ENCODE measurements around the gene CHML. TPM values are rescaled to one million over a fixed set of nuclear protein-coding genes. Genes with fewer than 3 reads are reported as not detected.
A peak's percentile ranks its signal among the peaks of the same experiment; 100 is the strongest.

Gene CHML
- total RNA-seq, 8 experiments from 2014 or later = 2.7 to 43.0 (median 32.8) TPM

GRCh38 chr1:241610056-241610815 is 29.9 kb downstream of the CHML start:
- Histone ChIP-seq H3K4me3 (no peak overlapping the region), H3K4me1 (replicated peaks in 1 of 2) (no peaks in the 10 kb centered on the region), H3K27ac (no peak overlapping the region)
- peak in 2 of 8 experiments; percentile 14 to 35 for ATAC-seq (replicated peaks in 6 of 8)
- WGBS, 10 experiments = 40 to 94% (median 81%) methylated on average over 1 to 8 of the region's 8 CpGs; no CpG with 5 or more reads in 1 of the 10 experiments
- in situ Hi-C loops (cut with MboI; ENCODE audit: low pct_unique_long_range_greater_than_20kb in 2 of 9, low sequenced_read_pairs in 9 of 9, unreplicated experiment in 9 of 9) = loop anchor here in 2 of 9 experiments (10.0 kb wide), 2 partner anchors 215 to 225 kb away; no protein-coding TSS in a partner anchor

- in situ Hi-C loops (cut with MboI; ENCODE audit: low pct_unique_long_range_greater_than_20kb in 2 of 9, low sequenced_read_pairs in 9 of 9, unreplicated experiment in 9 of 9) = no loop called here
- 0 to 87% (median 32%) methylated on average over 1 to 3 of the region's 3 CpGs; no CpG with 5 or more reads in 1 of the 10 experiments for WGBS, 10 experiments
- Histone ChIP-seq H3K4me3 (no peak overlapping the region), H3K4me1 (replicated peaks in 1 of 2) (no peaks in the 10 kb centered on the region), H3K27ac (no peak overlapping the region)
- ATAC-seq (replicated peaks in 6 of 8) = peak in 7 of 8 experiments; percentile 15 to 85 (median 60)
Observed at GRCh38 chr1:241608379-241609033, 31.7 kb downstream of the CHML start.

- in situ Hi-C loops (cut with MboI; ENCODE audit: low pct_unique_long_range_greater_than_20kb in 2 of 9, low sequenced_read_pairs in 9 of 9, unreplicated experiment in 9 of 9) = no loop called here
- Histone ChIP-seq H3K4me3 (no peak overlapping the region), H3K27ac (no peak overlapping the region), H3K4me1 (replicated peaks in 1 of 2) (no peaks in the 10 kb centered on the region)
- ATAC-seq (replicated peaks in 6 of 8) = no peak
Observed at GRCh38 chr1:241607497-241607896, 32.7 kb downstream of the CHML start.

- in situ Hi-C loops (cut with MboI; ENCODE audit: low pct_unique_long_range_greater_than_20kb in 2 of 9, low sequenced_read_pairs in 9 of 9, unreplicated experiment in 9 of 9) = no loop called here
- ATAC-seq (replicated peaks in 6 of 8) = no peak
- Histone ChIP-seq H3K27ac (no peak overlapping the region), H3K4me3 (no peak overlapping the region), H3K4me1 (replicated peaks in 1 of 2) (no peaks in the 10 kb centered on the region)
- WGBS, 10 experiments = 47 to 100% (median 87%) methylated on average over 1 to 5 of the region's 5 CpGs
Observed at GRCh38 chr1:241606544-241606943, 33.6 kb downstream of the CHML start.

GRCh38 chr1:241605146-241605805 is 34.9 kb downstream of the CHML start:
- WGBS, 10 experiments = 59 to 94% (median 84%) methylated on average over 2 to 9 of the region's 9 CpGs
- no peak overlapping the region for H3K4me3 ChIP-seq
- ATAC-seq (replicated peaks in 6 of 8) = peak in 1 of 8 experiments; percentile 31
- no peak overlapping the region for H3K27ac ChIP-seq
- H3K4me1 ChIP-seq (replicated peaks in 1 of 2) = no peaks in the 10 kb centered on the region
- in situ Hi-C loops (cut with MboI; ENCODE audit: low pct_unique_long_range_greater_than_20kb in 2 of 9, low sequenced_read_pairs in 9 of 9, unreplicated experiment in 9 of 9) = no loop called here

- peak in 2 of 8 experiments; percentile 72 to 96 for ATAC-seq (replicated peaks in 6 of 8)
Observed at GRCh38 chr1:241603731-241604245, 36.4 kb downstream of the CHML start.

GRCh38 chr1:241600496-241600901 is 39.7 kb downstream of the CHML start:
- 0 to 91% (median 82%) methylated on average over 2 of the region's 2 CpGs; no CpG with 5 or more reads in 1 of the 10 experiments for WGBS, 10 experiments
- no peak overlapping the region for H3K27ac ChIP-seq
- H3K4me1 ChIP-seq (replicated peaks in 1 of 2) = no peaks in the 10 kb centered on the region
- H3K4me3 ChIP-seq = no peak overlapping the region
- in situ Hi-C loops (cut with MboI; ENCODE audit: low pct_unique_long_range_greater_than_20kb in 2 of 9, low sequenced_read_pairs in 9 of 9, unreplicated experiment in 9 of 9) = no loop called here
- ATAC-seq (replicated peaks in 6 of 8) = peak in 2 of 8 experiments; percentile 33 to 40

More at GRCh38 chr1:241603731-241604245, 36.4 kb downstream of the CHML start:
- 38 to 100% (median 94%) methylated on average over 1 to 3 of the region's 3 CpGs for WGBS, 10 experiments
- no peak overlapping the region for H3K4me3 ChIP-seq
- in situ Hi-C loops (cut with MboI; ENCODE audit: low pct_unique_long_range_greater_than_20kb in 2 of 9, low sequenced_read_pairs in 9 of 9, unreplicated experiment in 9 of 9) = no loop called here
- H3K27ac ChIP-seq = no peak overlapping the region
- no peaks in the 10 kb centered on the region for H3K4me1 ChIP-seq (replicated peaks in 1 of 2)

- WGBS, 10 experiments = 29 to 100% (median 83%) methylated on average over 1 to 3 of the region's 3 CpGs; no CpG with 5 or more reads in 1 of the 10 experiments
- Histone ChIP-seq H3K4me3 (no peak overlapping the region), H3K27ac (no peak overlapping the region), H3K4me1 (replicated peaks in 1 of 2) (no peaks in the 10 kb centered on the region)
- in situ Hi-C loops (cut with MboI; ENCODE audit: low pct_unique_long_range_greater_than_20kb in 2 of 9, low sequenced_read_pairs in 9 of 9, unreplicated experiment in 9 of 9) = no loop called here
- ATAC-seq (replicated peaks in 6 of 8) = no peak
Observed at GRCh38 chr1:241598249-241598648, 41.9 kb downstream of the CHML start.

GRCh38 chr1:241596633-241597032 is 43.5 kb downstream of the CHML start:
- no peak for ATAC-seq (replicated peaks in 6 of 8)
- no peak overlapping the region for H3K27ac ChIP-seq
- H3K4me3 ChIP-seq = no peak overlapping the region
- in situ Hi-C loops (cut with MboI; ENCODE audit: low pct_unique_long_range_greater_than_20kb in 2 of 9, low sequenced_read_pairs in 9 of 9, unreplicated experiment in 9 of 9) = no loop called here
- H3K4me1 ChIP-seq (replicated peaks in 1 of 2) = no peaks in the 10 kb centered on the region
- WGBS, 10 experiments = 67 to 100% (median 92%) methylated on average over 1 to 6 of the region's 6 CpGs

GRCh38 chr1:241593186-241593585 is 47.0 kb downstream of the CHML start:
- ATAC-seq (replicated peaks in 6 of 8) = no peak
- Histone ChIP-seq H3K4me3 (no peak overlapping the region), H3K4me1 (replicated peaks in 1 of 2) (no peaks in the 10 kb centered on the region), H3K27ac (no peak overlapping the region)
- in situ Hi-C loops (cut with MboI; ENCODE audit: low pct_unique_long_range_greater_than_20kb in 2 of 9, low sequenced_read_pairs in 9 of 9, unreplicated experiment in 9 of 9) = no loop called here
- 43 to 100% (median 100%) methylated on average over 1 of the region's 1 CpG; no CpG with 5 or more reads in 2 of the 10 experiments for WGBS, 10 experiments

- 41 to 97% (median 93%) methylated on average over 2 to 3 of the region's 3 CpGs; no CpG with 5 or more reads in 1 of the 10 experiments for WGBS, 10 experiments
- no peak overlapping the region for H3K27ac ChIP-seq
Observed at GRCh38 chr1:241592273-241592958, 47.8 kb downstream of the CHML start.

GRCh38 chr1:241591736-241592135 is 48.4 kb downstream of the CHML start:
- H3K27ac ChIP-seq = no peak overlapping the region
- ATAC-seq (replicated peaks in 6 of 8) = no peak
- 76 to 100% (median 94%) methylated on average over 2 to 5 of the region's 5 CpGs; no CpG with 5 or more reads in 1 of the 10 experiments for WGBS, 10 experiments
- H3K4me1 ChIP-seq (replicated peaks in 1 of 2) = no peaks in the 10 kb centered on the region
- no peak overlapping the region for H3K4me3 ChIP-seq
- in situ Hi-C loops (cut with MboI; ENCODE audit: low pct_unique_long_range_greater_than_20kb in 2 of 9, low sequenced_read_pairs in 9 of 9, unreplicated experiment in 9 of 9) = no loop called here

More at GRCh38 chr1:241592273-241592958, 47.8 kb downstream of the CHML start:
- in situ Hi-C loops (cut with MboI; ENCODE audit: low pct_unique_long_range_greater_than_20kb in 2 of 9, low sequenced_read_pairs in 9 of 9, unreplicated experiment in 9 of 9) = no loop called here
- ATAC-seq (replicated peaks in 6 of 8) = peak in 5 of 8 experiments; percentile 60 to 76 (median 70)
- Histone ChIP-seq H3K4me1 (replicated peaks in 1 of 2) (no peaks in the 10 kb centered on the region), H3K4me3 (no peak overlapping the region)
